ENCODE results near the gene FMNL2.

DNA sequence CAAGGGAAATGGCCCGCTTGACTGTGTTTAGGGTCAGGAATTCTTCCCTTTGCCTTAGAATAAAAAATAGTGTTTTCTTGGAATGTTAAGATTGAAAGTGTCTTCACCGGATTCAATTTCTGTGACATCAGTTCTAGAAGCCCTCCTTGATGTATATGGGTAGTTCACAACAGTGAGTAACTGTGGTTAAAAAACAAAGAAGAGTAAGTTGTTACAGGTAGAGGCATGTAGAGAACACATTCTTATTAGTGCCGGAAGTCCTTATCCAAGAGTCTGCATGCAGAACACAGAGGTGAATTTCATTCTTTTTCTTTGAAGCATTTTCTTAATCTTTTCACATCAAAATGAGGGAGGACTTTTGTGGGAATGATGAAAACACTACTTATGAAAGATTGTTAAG is 105.5 kb downstream of the FMNL2 start:
- no peak for TF ChIP-seq POLR2AphosphoS5 (IDR thresholded peaks at IDR 0.05; ENCODE audit: low read depth, low read length)
- TF ChIP-seq POLR2A (IDR thresholded peaks at IDR 0.05; ENCODE audit: low read depth, low read length): no peak
- no peak for TF ChIP-seq TAF1 (IDR thresholded peaks at IDR 0.05; ENCODE audit: borderline replicate concordance, low read depth, low read length)
